Tibial nerve (tissue), 4 donors: Measurements from ENCODE around the gene SWAP70. TPM values are rescaled to one million over a fixed set of nuclear protein-coding genes. Genes with fewer than 3 reads are reported as not detected.

Source experiments
- DNase-seq, 2 donors: peaks; one replicate each; pipeline ENCODE4 v3.0.0-alpha.2; 2019; ENCODE audit warnings: low spot score in 2 of 2
- H3K27ac ChIP-seq, 4 donors: fragments of 200-600 bp; sonication (generic) in 3 of 4; one replicate each; pipeline ENCODE4 v1.5.1; 2017 to 2019; ENCODE audit warnings: mild to moderate bottlenecking in 1 of 4
- H3K27me3 ChIP-seq, 2 donors: fragments of 200-600 bp; sonication (generic) in 1 of 2; one replicate each; pipeline versions ENCODE4 v1.5.1 to v1.6.0; 2017 to 2019
- H3K36me3 ChIP-seq, 3 donors: fragments of 200-600 bp; sonication (generic); one replicate each; pipeline ENCODE4 v1.5.1; 2018 to 2019
- H3K4me1 ChIP-seq, 4 donors: fragments of 200-600 bp; sonication (generic) in 3 of 4; one replicate each; pipeline ENCODE4 v1.5.1; 2017 to 2019
- H3K4me3 ChIP-seq, 4 donors: fragments of 200-600 bp; sonication (generic) in 3 of 4; one replicate each; pipeline ENCODE4 v1.5.1; 2017 to 2019; ENCODE audit warnings: mild to moderate bottlenecking in 1 of 4, moderate library complexity in 1 of 4
- H3K9me3 ChIP-seq, 4 donors: fragments of 200-600 bp; sonication (generic) in 3 of 4; one replicate each; pipeline ENCODE4 v1.5.1; 2017 to 2019
- CTCF ChIP-seq, 5 experiments: fragments of 200-600 bp in 3 of 5; fragments of 450-650 bp in 2 of 5; sonication (generic) in 3 of 5; IDR thresholded peaks; one replicate each; pipeline ENCODE4 v1.5.1; 2016 to 2019; ENCODE audit warnings: antibody characterized with exemption in 5 of 5, mild to moderate bottlenecking in 3 of 5, moderate library complexity in 2 of 5
- EP300 ChIP-seq, 2 donors: sonication (generic); formaldehyde crosslinking; IDR thresholded peaks; one replicate each; pipeline ENCODE4 v1.6.1; 2017; ENCODE audit warnings: antibody characterized with exemption in 2 of 2, mild to moderate bottlenecking in 1 of 2
- POLR2A ChIP-seq, 2 donors: fragments of 450-650 bp; IDR thresholded peaks; one replicate each; pipeline ENCODE4 v1.6.1; 2017; ENCODE audit warnings: antibody characterized with exemption in 2 of 2, mild to moderate bottlenecking in 2 of 2, moderate library complexity in 2 of 2
- WGBS, 2 donors: methylation state at CpG; one replicate each; pipeline ENCODE4 v1.1.5; 2018; 5-methylcytosine and 5-hydroxymethylcytosine counted together
- total RNA-seq, 4 donors: library from RNA; depleted of rRNA; stranded (reverse); fragments of >200 nt; gene quantifications; one replicate each; pipeline ENCODE4 v1.1.0, GENCODE V29; 2016

SWAP70 gene
- total RNA-seq, 4 donors from 2014 or later = 51.0 to 79.1 (median 66.9) TPM

- no peak for TF ChIP-seq CTCF (IDR thresholded peaks at IDR 0.05)
- no peak for TF ChIP-seq EP300 (IDR thresholded peaks at IDR 0.05)
- TF ChIP-seq POLR2A (IDR thresholded peaks at IDR 0.05) = no peak
Observed at GRCh38 chr11:9646324-9646723, 17.6 kb upstream of the SWAP70 start.

GRCh38 chr11:9651481-9651880 is 12.4 kb upstream of the SWAP70 start:
- no peak for DNase-seq
- Histone ChIP-seq H3K36me3 (no peaks in the 10 kb centered on the region), H3K4me1 (peaks cover 0 to 5% (median 2%) of the 10 kb centered on the region in 4 donors), H3K27me3 (no peaks in the 10 kb centered on the region), H3K4me3 (no peak overlapping the region), H3K27ac (no peak overlapping the region), H3K9me3 (peaks cover 0 to 6% (median 0%) of the 10 kb centered on the region in 4 donors)
- TF ChIP-seq POLR2A (IDR thresholded peaks at IDR 0.05) (no peak), CTCF (IDR thresholded peaks at IDR 0.05) (no peak), EP300 (IDR thresholded peaks at IDR 0.05) (no peak)
- 75 to 87% methylated on average over 7 of the region's 7 CpGs for WGBS, 2 donors

More at GRCh38 chr11:9646324-9646723, 17.6 kb upstream of the SWAP70 start:
- Histone ChIP-seq H3K9me3 (no peaks in the 10 kb centered on the region), H3K4me1 (no peaks in the 10 kb centered on the region), H3K4me3 (no peak overlapping the region), H3K27ac (no peak overlapping the region), H3K36me3 (no peaks in the 10 kb centered on the region), H3K27me3 (no peaks in the 10 kb centered on the region)
- WGBS, 2 donors = 86 to 87% methylated on average over 4 of the region's 4 CpGs
- no peak for DNase-seq

GRCh38 chr11:9651899-9652748 is 11.8 kb upstream of the SWAP70 start:
- H3K27ac ChIP-seq = no peak overlapping the region
- no peak for DNase-seq

GRCh38 chr11:9653871-9654270 is 10.0 kb upstream of the SWAP70 start:
- no peak for TF ChIP-seq CTCF (IDR thresholded peaks at IDR 0.05)
- TF ChIP-seq EP300 (IDR thresholded peaks at IDR 0.05) = no peak
- TF ChIP-seq POLR2A (IDR thresholded peaks at IDR 0.05) = no peak
- Histone ChIP-seq H3K27me3 (no peaks in the 10 kb centered on the region), H3K27ac (no peak overlapping the region), H3K4me3 (no peak overlapping the region), H3K9me3 (peaks cover 0 to 7% (median 0%) of the 10 kb centered on the region in 4 donors), H3K36me3 (no peaks in the 10 kb centered on the region), H3K4me1 (peaks cover 0 to 5% (median 2%) of the 10 kb centered on the region in 4 donors)
- DNase-seq = no peak
- WGBS, 2 donors = 74 to 81% methylated on average over 2 of the region's 2 CpGs

More at GRCh38 chr11:9651899-9652748, 11.8 kb upstream of the SWAP70 start:
- H3K27me3 ChIP-seq = no peaks in the 10 kb centered on the region
- peaks cover 0 to 5% (median 2%) of the 10 kb centered on the region in 4 donors for H3K4me1 ChIP-seq
- H3K9me3 ChIP-seq = peaks cover 0 to 7% (median 0%) of the 10 kb centered on the region in 4 donors
- H3K36me3 ChIP-seq = no peaks in the 10 kb centered on the region
- no peak overlapping the region for H3K4me3 ChIP-seq
- TF ChIP-seq EP300 (IDR thresholded peaks at IDR 0.05) = no peak
- TF ChIP-seq CTCF (IDR thresholded peaks at IDR 0.05) = no peak
- no peak for TF ChIP-seq POLR2A (IDR thresholded peaks at IDR 0.05)

- TF ChIP-seq CTCF (IDR thresholded peaks at IDR 0.05) (no peak), EP300 (IDR thresholded peaks at IDR 0.05) (no peak), POLR2A (IDR thresholded peaks at IDR 0.05) (no peak)
- Histone ChIP-seq H3K9me3 (peaks cover 0 to 7% (median 0%) of the 10 kb centered on the region in 4 donors), H3K27me3 (no peaks in the 10 kb centered on the region), H3K27ac (no peak overlapping the region), H3K4me1 (peaks cover 0 to 3% (median under 1%) of the 10 kb centered on the region in 4 donors), H3K36me3 (no peaks in the 10 kb centered on the region), H3K4me3 (no peak overlapping the region)
- no peak for DNase-seq
Observed at GRCh38 chr11:9656864-9657263, 7.0 kb upstream of the SWAP70 start.
